Lower leg skin (tissue), 4 donors: ENCODE measurements around the gene TKT. TPM values are rescaled to one million over a fixed set of nuclear protein-coding genes. Genes with fewer than 3 reads are reported as not detected.
A peak's percentile ranks its signal among the peaks of the same experiment; 100 is the strongest.

ENCODE experiments used
- DNase-seq, 2 donors: peaks; one replicate each; pipeline ENCODE4 v3.0.0-alpha.2; 2019; ENCODE audit warnings: low spot score in 2 of 2
- H3K4me3 ChIP-seq: fragments of 200-600 bp; sonication (generic); 2 replicates; pipeline ENCODE4 v1.5.1; 2017; ENCODE audit warnings: mild to moderate bottlenecking, low read depth; ENCODE audit not compliant: poor library complexity, severe bottlenecking
- POLR2A ChIP-seq, 2 donors: fragments of 450-650 bp; IDR thresholded peaks; one replicate each; pipeline ENCODE4 v1.6.1; 2016 to 2017; ENCODE audit warnings: antibody characterized with exemption in 2 of 2, mild to moderate bottlenecking in 1 of 2, moderate library complexity in 1 of 2
- WGBS, 2 donors: methylation state at CpG; one replicate each; pipeline ENCODE4 v1.1.5; 2018; 5-methylcytosine and 5-hydroxymethylcytosine counted together
- intact Hi-C: fragments of 100-400 bp; cut with DNase I; formaldehyde crosslinking; loops from one replicate; pipeline ENCODE4 v1.15.0; 2023; ENCODE audit warnings: low total_unique reads
- total RNA-seq, 4 donors: library from RNA; depleted of rRNA; stranded (reverse); fragments of >200 nt; gene quantifications; one replicate each; pipeline ENCODE4 v1.1.0, GENCODE V29; 2016
- TF ChIP-seq, protein P1 (sequence below), 3 donors: fragments of 450-650 bp; IDR thresholded peaks; one replicate each; pipeline ENCODE4 v1.5.1; 2016; ENCODE audit warnings: antibody characterized with exemption in 3 of 3, mild to moderate bottlenecking in 3 of 3, moderate library complexity in 2 of 3

Gene TKT
- total RNA-seq, 4 donors from 2014 or later: 98.1 to 195 (median 154) TPM

DNA sequence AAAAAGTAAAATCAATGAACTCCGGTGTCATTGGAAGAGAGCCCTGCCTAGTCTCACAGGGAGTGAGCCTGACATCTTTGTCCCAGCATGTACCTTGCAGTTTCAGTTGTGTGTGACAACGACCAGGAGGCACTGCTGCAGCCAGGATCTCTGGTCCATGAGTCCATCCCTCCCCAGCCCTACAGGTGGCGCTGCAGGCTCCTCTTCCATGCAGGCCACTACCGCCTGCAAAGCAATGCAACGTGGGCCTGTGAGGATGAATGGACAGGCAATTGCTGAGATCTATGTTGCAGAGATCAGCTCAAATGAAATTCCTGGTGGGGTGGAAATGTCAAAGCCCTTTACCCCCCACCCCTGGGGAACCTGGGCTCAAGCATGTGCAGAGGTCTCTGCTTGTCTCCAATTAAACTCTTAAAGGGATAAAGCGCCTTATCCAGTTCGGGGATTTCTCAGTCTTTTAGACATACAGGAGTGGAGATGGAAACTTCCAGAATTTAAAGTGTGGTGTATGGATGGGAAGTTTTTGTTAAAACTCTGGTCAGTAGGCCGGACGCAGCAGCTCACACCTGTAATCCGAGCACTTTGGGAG lies 35.8 kb downstream of the TKT start:
- WGBS, 2 donors: 45 to 47% methylated on average over 10 of the region's 10 CpGs
- intact Hi-C loops: no loop called here
- H3K4me3 ChIP-seq: no peak overlapping the region
- no peak for TF ChIP-seq POLR2A (IDR thresholded peaks at IDR 0.05)
- TF ChIP-seq, protein P1, sequence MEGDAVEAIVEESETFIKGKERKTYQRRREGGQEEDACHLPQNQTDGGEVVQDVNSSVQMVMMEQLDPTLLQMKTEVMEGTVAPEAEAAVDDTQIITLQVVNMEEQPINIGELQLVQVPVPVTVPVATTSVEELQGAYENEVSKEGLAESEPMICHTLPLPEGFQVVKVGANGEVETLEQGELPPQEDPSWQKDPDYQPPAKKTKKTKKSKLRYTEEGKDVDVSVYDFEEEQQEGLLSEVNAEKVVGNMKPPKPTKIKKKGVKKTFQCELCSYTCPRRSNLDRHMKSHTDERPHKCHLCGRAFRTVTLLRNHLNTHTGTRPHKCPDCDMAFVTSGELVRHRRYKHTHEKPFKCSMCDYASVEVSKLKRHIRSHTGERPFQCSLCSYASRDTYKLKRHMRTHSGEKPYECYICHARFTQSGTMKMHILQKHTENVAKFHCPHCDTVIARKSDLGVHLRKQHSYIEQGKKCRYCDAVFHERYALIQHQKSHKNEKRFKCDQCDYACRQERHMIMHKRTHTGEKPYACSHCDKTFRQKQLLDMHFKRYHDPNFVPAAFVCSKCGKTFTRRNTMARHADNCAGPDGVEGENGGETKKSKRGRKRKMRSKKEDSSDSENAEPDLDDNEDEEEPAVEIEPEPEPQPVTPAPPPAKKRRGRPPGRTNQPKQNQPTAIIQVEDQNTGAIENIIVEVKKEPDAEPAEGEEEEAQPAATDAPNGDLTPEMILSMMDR (IDR thresholded peaks at IDR 0.05): peak in 1 of 3 donors; percentile 31
- peak; percentile 47 to 94 for DNase-seq

DNA sequence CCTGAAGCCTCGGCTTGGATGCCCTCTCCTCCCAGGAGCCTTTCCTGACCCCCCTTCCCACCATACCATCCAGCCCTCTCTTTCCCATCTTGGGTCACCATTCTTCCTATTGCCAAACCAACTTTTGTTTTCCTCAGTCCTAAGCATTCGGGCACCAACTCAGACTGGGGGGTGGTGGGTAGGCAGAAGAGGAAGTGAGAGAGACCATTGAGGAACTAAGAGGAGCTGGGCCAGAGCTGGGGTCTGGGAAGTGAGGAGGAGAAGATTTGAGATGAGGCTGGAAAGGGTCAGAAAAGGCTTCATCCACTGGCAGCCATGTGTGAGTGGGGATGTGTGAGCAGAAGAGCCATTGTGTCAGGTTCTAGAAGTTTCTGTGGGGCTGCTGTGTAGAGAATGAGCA lies 37.7 kb downstream of the TKT start:
- TF ChIP-seq, protein P1 (IDR thresholded peaks at IDR 0.05): no peak
- no peak for TF ChIP-seq POLR2A (IDR thresholded peaks at IDR 0.05)
- intact Hi-C loops: no loop called here
- WGBS, 2 donors: 72 to 74% methylated on average over 2 of the region's 2 CpGs
- H3K4me3 ChIP-seq: no peak overlapping the region
- no peak for DNase-seq

DNA sequence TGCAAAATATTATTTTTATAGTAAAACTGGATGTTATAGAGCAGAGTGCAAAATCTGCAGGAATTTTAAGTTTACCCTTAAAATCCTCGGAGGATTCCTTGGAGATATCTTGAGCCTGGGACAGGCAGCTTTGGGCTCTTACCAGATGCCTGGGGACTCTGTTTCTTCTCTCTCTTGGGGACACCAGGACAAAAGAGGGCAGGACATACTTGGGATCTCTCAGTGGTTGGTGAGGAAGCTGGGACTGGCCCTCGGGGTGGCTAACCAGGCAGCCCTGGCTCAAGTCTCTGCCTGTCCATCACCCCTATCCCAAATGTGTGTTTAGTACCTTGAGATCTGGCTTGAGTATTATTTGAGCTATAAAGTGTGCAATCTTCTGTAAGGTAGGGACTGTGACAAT lies 38.6 kb downstream of the TKT start:
- 69 to 73% methylated on average over 2 of the region's 2 CpGs for WGBS, 2 donors
- no peak overlapping the region for H3K4me3 ChIP-seq
- DNase-seq: no peak
- no peak for TF ChIP-seq POLR2A (IDR thresholded peaks at IDR 0.05)
- TF ChIP-seq, protein P1 (IDR thresholded peaks at IDR 0.05): no peak
- intact Hi-C loops: no loop called here

DNA sequence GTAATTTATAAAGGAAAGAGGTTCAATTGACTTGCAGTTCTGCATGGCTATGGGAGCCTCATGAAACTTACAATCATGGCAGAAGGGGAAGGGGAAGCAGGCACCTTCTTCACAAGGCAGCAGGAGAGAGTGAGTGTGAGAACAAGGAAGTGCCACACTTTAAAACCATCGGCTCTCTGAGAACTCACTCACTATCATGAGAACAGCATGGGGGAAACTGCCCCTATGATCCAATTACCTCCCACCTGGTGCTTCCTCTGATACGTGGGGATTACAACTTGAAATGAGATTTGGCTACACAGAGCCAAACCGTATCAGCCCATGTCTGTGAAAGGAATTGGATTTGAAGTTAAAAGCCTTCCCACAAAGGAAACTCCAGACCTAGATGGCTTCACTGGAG lies 39.1 kb downstream of the TKT start:
- TF ChIP-seq POLR2A (IDR thresholded peaks at IDR 0.05): no peak
- TF ChIP-seq, protein P1 (IDR thresholded peaks at IDR 0.05): no peak
- intact Hi-C loops: no loop called here
- no peak overlapping the region for H3K4me3 ChIP-seq
- 33 to 46% methylated on average over 3 of the region's 3 CpGs for WGBS, 2 donors
- DNase-seq: no peak

DNA sequence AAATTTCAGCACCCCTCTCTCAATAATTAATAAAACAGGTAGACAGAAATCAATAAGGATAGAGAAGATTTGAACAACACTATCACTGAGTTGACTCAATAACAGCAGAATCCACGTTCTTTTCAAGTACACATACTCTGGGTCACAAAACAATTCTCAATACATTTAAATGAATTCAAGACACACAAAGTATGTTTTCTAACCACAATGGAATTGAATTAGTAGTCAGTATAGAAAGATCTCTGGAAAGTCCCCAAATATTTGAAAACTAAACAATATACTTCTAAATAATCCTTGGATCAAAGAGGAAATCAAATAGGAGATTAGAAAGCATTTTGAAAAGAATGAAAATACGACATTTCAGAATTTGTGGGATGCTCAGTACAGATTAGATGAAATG lies 40.0 kb downstream of the TKT start:
- TF ChIP-seq, protein P1 (IDR thresholded peaks at IDR 0.05): no peak
- no peak for TF ChIP-seq POLR2A (IDR thresholded peaks at IDR 0.05)
- WGBS, 2 donors: 54 to 55% methylated on average over 2 of the region's 2 CpGs
- intact Hi-C loops: no loop called here
- no peak overlapping the region for H3K4me3 ChIP-seq
- DNase-seq: no peak

DNA sequence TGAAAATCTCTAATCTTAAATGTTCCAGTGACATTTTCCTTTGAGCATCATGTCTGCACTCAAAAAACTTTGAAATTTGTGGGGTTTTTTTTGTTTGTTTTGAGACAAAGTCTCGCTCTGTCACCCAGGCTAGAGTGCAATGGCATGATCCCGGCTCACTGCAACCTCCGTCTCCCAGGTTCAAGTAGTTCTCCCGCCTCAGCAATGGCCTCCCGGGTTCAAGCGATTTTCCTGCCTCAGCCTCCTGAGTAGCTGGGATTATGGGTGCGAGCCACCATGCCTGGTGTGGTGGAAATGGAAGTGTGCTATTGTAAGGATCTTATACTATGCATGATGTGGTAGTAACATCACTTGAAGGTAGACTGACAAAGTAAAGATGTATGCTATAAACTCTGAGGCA lies 42.5 kb downstream of the TKT start:
- WGBS, 2 donors: 93 to 94% methylated on average over 7 of the region's 7 CpGs
- intact Hi-C loops: no loop called here
- H3K4me3 ChIP-seq: no peak overlapping the region
- TF ChIP-seq POLR2A (IDR thresholded peaks at IDR 0.05): no peak
- TF ChIP-seq, protein P1 (IDR thresholded peaks at IDR 0.05): no peak
- DNase-seq: no peak
